ENCODE results near the gene ITGA3. TPM values are rescaled to one million over a fixed set of nuclear protein-coding genes. Genes with fewer than 3 reads are reported as not detected.

ITGA3 gene
- total RNA-seq, 1 experiment from 2014 or later: 392 TPM

DNA sequence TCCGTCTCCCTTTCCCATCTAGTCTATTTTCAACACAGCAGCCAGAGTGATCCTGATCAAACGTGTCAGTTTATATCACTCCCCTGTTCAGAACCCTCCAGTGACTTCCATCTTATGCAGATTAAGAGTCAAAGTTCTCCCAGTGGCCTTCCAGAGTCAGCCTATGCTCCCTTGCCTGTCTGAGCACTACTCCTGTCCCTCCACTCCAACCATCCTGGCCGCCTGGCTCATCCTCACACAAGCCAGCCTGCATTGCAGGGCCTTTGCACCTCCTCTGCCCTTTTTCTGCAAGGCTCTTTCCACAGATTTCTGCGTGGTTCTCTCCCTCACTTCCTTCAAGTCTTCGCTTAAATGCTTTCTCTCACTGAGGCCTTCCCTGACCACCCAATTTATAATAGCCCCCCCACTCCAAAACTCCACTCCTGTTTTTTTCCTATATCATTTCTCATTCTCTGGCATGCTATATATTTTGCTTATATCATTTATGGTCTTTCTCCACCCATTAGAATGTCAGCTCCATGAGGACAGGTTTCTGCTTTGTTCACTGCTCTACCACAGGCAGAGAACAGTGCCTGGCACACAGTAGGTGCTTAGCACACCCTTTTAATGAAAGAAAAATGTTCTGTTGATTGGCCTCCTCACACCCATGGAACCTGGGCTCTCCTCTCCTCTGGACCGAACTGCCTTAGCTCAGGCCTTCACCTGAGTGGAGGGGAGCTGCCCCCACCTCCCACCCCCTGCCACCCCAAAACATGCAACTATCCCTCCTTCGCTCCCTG lies 64.8 kb downstream of the ITGA3 start:
- intact Hi-C loops (cut with micrococcal nuclease): no loop called here
- H3K9me2 ChIP-seq (ENCODE audit: insufficient read depth): no peaks in the 10 kb centered on the region
- no peak overlapping the region for H2AFZ ChIP-seq (ENCODE audit: low read depth, low read length, poor library complexity, severe bottlenecking)
- no peaks in the 10 kb centered on the region for H3K9me3 ChIP-seq (ENCODE audit: control insufficient read depth in 1 of 2, insufficient read depth in 1 of 2, low read depth in 1 of 2, low read length in 2 of 2)
- H3K4me2 ChIP-seq (ENCODE audit: low read length): no peak overlapping the region
- H3K9ac ChIP-seq (ENCODE audit: low read length): no peak overlapping the region
- BruUV-seq (replicated peaks): no TSS peak
- RAD21 ChIA-PET (ENCODE audit: low non-redundant PET in 1 of 2, low total read pairs in 2 of 2, uncharacterized antibody in 2 of 2, unreplicated experiment in 2 of 2): no interaction called here
- ATAC-seq (no peak), DNase-seq (ENCODE audit: low read depth, low spot score) (no peak)
- TF ChIP-seq TCF7L2 (IDR thresholded peaks at IDR 0.05; ENCODE audit: borderline replicate concordance, extremely low read depth, insufficient read depth, insufficient read length) (no peak), POLR2AphosphoS5 (IDR thresholded peaks at IDR 0.05; ENCODE audit: low read depth, low read length) (no peak), EZH2 (IDR thresholded peaks at IDR 0.05) (no peak), RAD21 (IDR thresholded peaks at IDR 0.05; ENCODE audit: low read depth) (no peak), YY1 (IDR thresholded peaks at IDR 0.05; ENCODE audit: extremely low read depth, insufficient replicate concordance, low read depth, low read length) (no peak), CBX3 (IDR thresholded peaks at IDR 0.05; ENCODE audit: low read depth) (no peak), EGR1 (IDR thresholded peaks at IDR 0.05; ENCODE audit: low read depth) (no peak), CEBPB (IDR thresholded peaks at IDR 0.05; ENCODE audit: low read depth) (no peak), EZH2phosphoT487 (IDR thresholded peaks at IDR 0.05; ENCODE audit: borderline replicate concordance) (no peak), SP1 (IDR thresholded peaks at IDR 0.05; ENCODE audit: low read depth) (no peak), ZFX (IDR thresholded peaks at IDR 0.05) (no peak)
- TF ChIP-seq, protein P1, sequence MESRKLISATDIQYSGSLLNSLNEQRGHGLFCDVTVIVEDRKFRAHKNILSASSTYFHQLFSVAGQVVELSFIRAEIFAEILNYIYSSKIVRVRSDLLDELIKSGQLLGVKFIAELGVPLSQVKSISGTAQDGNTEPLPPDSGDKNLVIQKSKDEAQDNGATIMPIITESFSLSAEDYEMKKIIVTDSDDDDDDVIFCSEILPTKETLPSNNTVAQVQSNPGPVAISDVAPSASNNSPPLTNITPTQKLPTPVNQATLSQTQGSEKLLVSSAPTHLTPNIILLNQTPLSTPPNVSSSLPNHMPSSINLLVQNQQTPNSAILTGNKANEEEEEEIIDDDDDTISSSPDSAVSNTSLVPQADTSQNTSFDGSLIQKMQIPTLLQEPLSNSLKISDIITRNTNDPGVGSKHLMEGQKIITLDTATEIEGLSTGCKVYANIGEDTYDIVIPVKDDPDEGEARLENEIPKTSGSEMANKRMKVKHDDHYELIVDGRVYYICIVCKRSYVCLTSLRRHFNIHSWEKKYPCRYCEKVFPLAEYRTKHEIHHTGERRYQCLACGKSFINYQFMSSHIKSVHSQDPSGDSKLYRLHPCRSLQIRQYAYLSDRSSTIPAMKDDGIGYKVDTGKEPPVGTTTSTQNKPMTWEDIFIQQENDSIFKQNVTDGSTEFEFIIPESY (IDR thresholded peaks at IDR 0.05; ENCODE audit: extremely low read depth, insufficient replicate concordance, low read length): no peak
- no peak overlapping the region for H3K27ac ChIP-seq (ENCODE audit: low read depth, low read length)
- peaks cover 6% of the 10 kb centered on the region; the same call in 1 of the 2 replicates for H3K27me3 ChIP-seq (ENCODE audit: insufficient read depth, low read length)
- CTCF ChIA-PET: no interaction called here
- no peaks in the 10 kb centered on the region for H3K36me3 ChIP-seq (ENCODE audit: control insufficient read depth in 1 of 2, insufficient read depth in 2 of 2, low read length in 2 of 2)
- H4K20me1 ChIP-seq (ENCODE audit: insufficient read depth): no peaks in the 10 kb centered on the region
- peaks cover 12 to 30% of the 10 kb centered on the region in 2 experiments; a peak in 3 of 4 replicates for H3K4me1 ChIP-seq (ENCODE audit: control insufficient read depth in 1 of 2, insufficient read depth in 2 of 2, low read length in 2 of 2)
- POLR2A ChIA-PET: no interaction called here
- no peaks in the 10 kb centered on the region for H3K79me2 ChIP-seq (ENCODE audit: insufficient read depth, low read length)
- no peak overlapping the region for H3K4me3 ChIP-seq (replicated peaks in 1 of 2; ENCODE audit: low read depth in 1 of 2, low read length in 2 of 2)
